NOMO-1 treated with dmso at 0.1 percent for 144 hours (cell line): Measurements from ENCODE around the gene SLMAP.

ENCODE experiments used
- DNase-seq: peaks from one replicate; lab custom pipeline; 2025; ENCODE audit not compliant: unreplicated experiment; lab: John Stamatoyannopoulos, UW

The SLMAP gene

GRCh38 chr3:57958642-57959422 lies 202.7 kb downstream of the SLMAP start:
- peak; percentile 8 for DNase-seq

- no peak for DNase-seq
These were observed 203.5 kb downstream of the SLMAP start for GRCh38 chr3:57959423-57960173.

GRCh38 chr3:57960174-57960505 lies 204.0 kb downstream of the SLMAP start:
- DNase-seq, result no peak

GRCh38 chr3:57961177-57961827 lies 205.2 kb downstream of the SLMAP start:
- no peak for DNase-seq

GRCh38 chr3:57961828-57962447 lies 205.8 kb downstream of the SLMAP start:
- peak; percentile 39 for DNase-seq

GRCh38 chr3:57962448-57962834 lies 206.3 kb downstream of the SLMAP start:
- no peak for DNase-seq

- DNase-seq, result no peak
These were observed 207.8 kb downstream of the SLMAP start for GRCh38 chr3:57963811-57964346.

GRCh38 chr3:57966829-57967228 lies 210.7 kb downstream of the SLMAP start:
- DNase-seq, result no peak

GRCh38 chr3:57967590-57967989 lies 211.5 kb downstream of the SLMAP start:
- DNase-seq, result no peak

GRCh38 chr3:57968501-57968900 lies 212.4 kb downstream of the SLMAP start:
- no peak for DNase-seq

- DNase-seq, result no peak
These were observed 215.9 kb downstream of the SLMAP start for GRCh38 chr3:57971975-57972374.

- no peak for DNase-seq
These were observed 216.5 kb downstream of the SLMAP start for GRCh38 chr3:57972531-57973111.

- no peak for DNase-seq
These were observed 217.8 kb downstream of the SLMAP start for GRCh38 chr3:57973715-57974477.

- no peak for DNase-seq
These were observed 218.8 kb downstream of the SLMAP start for GRCh38 chr3:57974796-57975388.

GRCh38 chr3:57977818-57978235 lies 221.7 kb downstream of the SLMAP start:
- DNase-seq, result no peak

- DNase-seq, result no peak
These were observed 222.2 kb downstream of the SLMAP start for GRCh38 chr3:57978316-57978715.
